Upper lobe of left lung (tissue), 6 donors: Measurements from ENCODE around the gene GABRR1. TPM values are rescaled to one million over a fixed set of nuclear protein-coding genes. Genes with fewer than 3 reads are reported as not detected.

Experiments
- ATAC-seq, 2 donors: fragments of 200-7000 bp; cut with Tn5 transposase; one replicate each; pipeline ENCODE4 v1.9.1; 2022; ENCODE audit warnings: mild to moderate bottlenecking in 2 of 2, moderate library complexity in 2 of 2; ENCODE audit not compliant: low FRiP score in 2 of 2
- DNase-seq, 2 donors: peaks; one replicate each; pipeline ENCODE4 v3.0.0-alpha.2; 2019 to 2020
- H3K27ac ChIP-seq, 4 donors: fragments of 200-600 bp; sonication (generic); one replicate each; pipeline ENCODE4 v1.5.1; 2016 to 2019
- H3K27me3 ChIP-seq, 4 donors: fragments of 200-600 bp; sonication (generic); one replicate each; pipeline ENCODE4 v1.5.1; 2017 to 2019
- H3K36me3 ChIP-seq, 4 donors: fragments of 200-600 bp; sonication (generic); one replicate each; pipeline ENCODE4 v1.5.1; 2016 to 2019
- H3K4me1 ChIP-seq, 4 donors: fragments of 200-600 bp; sonication (generic); one replicate each; pipeline ENCODE4 v1.5.1; 2018 to 2019
- H3K4me3 ChIP-seq, 4 donors: fragments of 200-600 bp; sonication (generic); one replicate each; pipeline ENCODE4 v1.5.1; 2017 to 2019; ENCODE audit warnings: mild to moderate bottlenecking in 2 of 4, moderate library complexity in 1 of 4
- H3K9me3 ChIP-seq, 4 donors: fragments of 200-600 bp; sonication (generic); one replicate each; pipeline ENCODE4 v1.5.1; 2018 to 2019
- CTCF ChIP-seq, 6 experiments: fragments of 450-650 bp in 4 of 6; fragments of 200-600 bp in 2 of 6; sonication (generic) in 2 of 6; IDR thresholded peaks; one replicate each; pipeline ENCODE4 v1.5.1; 2016 to 2019; ENCODE audit warnings: antibody characterized with exemption in 6 of 6
- EP300 ChIP-seq, 4 donors: sonication (generic); formaldehyde crosslinking; IDR thresholded peaks; one replicate each; pipeline ENCODE4 v1.5.1; 2017; ENCODE audit warnings: antibody characterized with exemption in 4 of 4, control low read depth in 2 of 4
- POLR2A ChIP-seq, 4 donors: fragments of 450-650 bp; IDR thresholded peaks; one replicate each; pipeline ENCODE4 v1.5.1; 2016 to 2017; ENCODE audit warnings: antibody characterized with exemption in 4 of 4, mild to moderate bottlenecking in 2 of 4
- POLR2AphosphoS5 ChIP-seq, 2 donors: sonication (generic); formaldehyde crosslinking; IDR thresholded peaks; one replicate each; pipeline ENCODE4 v1.5.1; 2017; ENCODE audit warnings: antibody characterized with exemption in 2 of 2
- WGBS, 2 donors: methylation state at CpG; one replicate each; pipeline ENCODE4 v1.1.5; 2017 to 2018; 5-methylcytosine and 5-hydroxymethylcytosine counted together
- total RNA-seq, 6 donors: library from RNA; depleted of rRNA in 4 of 6; stranded (reverse); fragments of >200 nt in 4 of 6; gene quantifications; one replicate each; pipeline versions ENCODE4 v1.1.0 to v1.2.1, GENCODE V29; 2016 to 2021
- donor health status: DM: no; HTN: no; CAD: no; lungs with moderate emphysema.
- donor health status: DM: no; HTN: yes; CAD: no; lungs with severe emphysema.

GABRR1 gene
- total RNA-seq, 6 donors from 2014 or later = not detected

DNA sequence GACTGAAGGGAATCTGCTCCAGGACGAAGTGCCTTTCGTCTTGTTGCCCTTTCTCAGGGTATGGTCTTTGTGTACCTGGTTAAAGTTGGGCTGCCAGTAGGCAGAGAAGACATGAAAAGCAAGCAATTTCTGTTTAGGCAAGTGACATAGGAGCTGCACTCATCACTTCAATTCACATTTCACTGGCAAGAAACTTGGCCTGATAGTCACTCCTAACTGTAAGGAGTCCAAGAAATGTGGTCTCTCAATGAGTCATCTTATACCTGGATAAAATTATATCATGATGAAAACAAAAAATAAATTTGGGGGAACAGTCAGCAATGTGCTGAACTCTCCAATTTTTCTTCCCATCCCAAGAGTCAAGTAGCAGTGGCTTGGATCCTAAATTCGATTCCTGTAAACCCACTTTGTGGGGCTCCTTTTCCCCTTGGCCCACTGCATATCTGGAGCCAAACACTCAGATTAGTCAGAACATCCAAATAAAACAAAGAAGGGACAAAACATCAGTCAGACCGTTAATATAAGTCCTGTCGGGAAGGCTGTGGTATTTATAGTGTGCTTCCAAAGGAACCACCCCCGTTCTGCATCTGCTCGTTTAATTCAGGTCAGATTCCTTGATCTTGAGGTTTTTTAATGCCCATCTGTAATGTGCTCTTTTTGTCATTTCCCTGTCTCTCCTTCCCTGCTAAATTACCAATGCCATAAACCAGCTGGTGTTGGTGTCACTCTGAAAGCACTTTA, 5.0 kb upstream of the GABRR1 start:
- ATAC-seq (no peak), DNase-seq (no peak)
- H3K27me3 ChIP-seq = no peaks in the 10 kb centered on the region
- H3K36me3 ChIP-seq = no peaks in the 10 kb centered on the region
- H3K9me3 ChIP-seq = no peaks in the 10 kb centered on the region
- 61 to 63% methylated on average over 7 of the region's 7 CpGs for WGBS, 2 donors
- H3K27ac ChIP-seq = no peak overlapping the region
- H3K4me3 ChIP-seq = no peak overlapping the region
- TF ChIP-seq EP300 (IDR thresholded peaks at IDR 0.05) (no peak), POLR2AphosphoS5 (IDR thresholded peaks at IDR 0.05) (no peak), POLR2A (IDR thresholded peaks at IDR 0.05) (no peak), CTCF (IDR thresholded peaks at IDR 0.05) (no peak)
- no peaks in the 10 kb centered on the region for H3K4me1 ChIP-seq

GRCh38 chr6:89221129-89221528, 4.0 kb upstream of the GABRR1 start:
- no peak for TF ChIP-seq CTCF (IDR thresholded peaks at IDR 0.05)
- TF ChIP-seq POLR2A (IDR thresholded peaks at IDR 0.05) = no peak
- TF ChIP-seq EP300 (IDR thresholded peaks at IDR 0.05) = no peak
- no peak for TF ChIP-seq POLR2AphosphoS5 (IDR thresholded peaks at IDR 0.05)
- Histone ChIP-seq H3K4me1 (no peaks in the 10 kb centered on the region), H3K4me3 (no peak overlapping the region), H3K9me3 (no peaks in the 10 kb centered on the region), H3K27ac (no peak overlapping the region), H3K36me3 (no peaks in the 10 kb centered on the region), H3K27me3 (no peaks in the 10 kb centered on the region)
- 68 to 81% methylated on average over 3 of the region's 3 CpGs for WGBS, 2 donors
- no peak for DNase-seq
- ATAC-seq = no peak

DNA sequence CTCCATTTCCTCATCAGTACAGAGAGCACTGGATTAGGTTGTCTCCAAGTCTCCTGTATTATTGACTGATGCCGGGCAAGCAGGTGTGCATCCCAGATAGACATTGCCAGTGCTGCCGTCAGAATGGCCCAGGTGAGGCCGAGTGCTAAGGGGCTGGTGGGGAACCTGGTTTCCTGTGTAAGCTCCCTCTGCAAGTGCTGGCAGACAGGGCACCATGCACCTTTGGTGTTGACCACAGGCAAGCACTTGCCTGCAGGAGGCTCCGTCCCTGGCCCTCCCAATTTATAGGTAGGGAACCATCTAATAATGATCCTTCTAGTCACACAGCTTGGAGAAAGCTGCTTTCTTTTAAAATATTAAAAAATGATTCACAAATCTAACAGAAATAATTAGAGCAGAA, 747 bp downstream of the GABRR1 start:
- H3K4me1 ChIP-seq = no peaks in the 10 kb centered on the region
- H3K4me3 ChIP-seq = no peak overlapping the region
- no peak overlapping the region for H3K27ac ChIP-seq
- H3K36me3 ChIP-seq = no peaks in the 10 kb centered on the region
- WGBS, 2 donors = 85 to 91% methylated on average over 4 of the region's 4 CpGs
- H3K9me3 ChIP-seq = no peaks in the 10 kb centered on the region
- no peak for DNase-seq
- no peak for ATAC-seq
- no peak for TF ChIP-seq EP300 (IDR thresholded peaks at IDR 0.05)
- no peak for TF ChIP-seq CTCF (IDR thresholded peaks at IDR 0.05)
- TF ChIP-seq POLR2AphosphoS5 (IDR thresholded peaks at IDR 0.05) = no peak
- TF ChIP-seq POLR2A (IDR thresholded peaks at IDR 0.05) = no peak
- no peaks in the 10 kb centered on the region for H3K27me3 ChIP-seq

- TF ChIP-seq CTCF (IDR thresholded peaks at IDR 0.05) = no peak
- TF ChIP-seq POLR2A (IDR thresholded peaks at IDR 0.05) = no peak
- TF ChIP-seq POLR2AphosphoS5 (IDR thresholded peaks at IDR 0.05) = no peak
- no peak for TF ChIP-seq EP300 (IDR thresholded peaks at IDR 0.05)
- Histone ChIP-seq H3K27me3 (no peaks in the 10 kb centered on the region), H3K36me3 (no peaks in the 10 kb centered on the region), H3K4me1 (no peaks in the 10 kb centered on the region), H3K9me3 (no peaks in the 10 kb centered on the region), H3K27ac (no peak overlapping the region), H3K4me3 (no peak overlapping the region)
- DNase-seq (no peak), ATAC-seq (no peak)
These were observed 1.8 kb downstream of the GABRR1 start for GRCh38 chr6:89215391-89215790.

- Histone ChIP-seq H3K27ac (no peak overlapping the region), H3K9me3 (no peaks in the 10 kb centered on the region), H3K4me3 (no peak overlapping the region), H3K36me3 (no peaks in the 10 kb centered on the region), H3K27me3 (no peaks in the 10 kb centered on the region), H3K4me1 (no peaks in the 10 kb centered on the region)
- DNase-seq (no peak), ATAC-seq (no peak)
- TF ChIP-seq EP300 (IDR thresholded peaks at IDR 0.05) (no peak), POLR2A (IDR thresholded peaks at IDR 0.05) (no peak), CTCF (IDR thresholded peaks at IDR 0.05) (no peak), POLR2AphosphoS5 (IDR thresholded peaks at IDR 0.05) (no peak)
These were observed 3.0 kb downstream of the GABRR1 start for GRCh38 chr6:89214197-89214596.
